K562 (cell line): ENCODE results near the gene TMEM270. TPM values are rescaled to one million over a fixed set of nuclear protein-coding genes. Genes with fewer than 3 reads are reported as not detected.
A peak's percentile ranks its signal among the peaks of the same experiment; 100 is the strongest.

ENCODE experiments used
- ATAC-seq: fragments of 200-7000 bp; cut with Tn5 transposase; 3 replicates; pipeline ENCODE4 v1.9.1; 2020; ENCODE audit warnings: moderate library complexity
- BruUV-seq: library from RNA; stranded (reverse); fragments of 400-500 nt; replicated peaks from 2 replicates; lab custom pipeline; 2021; lab: Mats Ljungman, UMichigan
- CTCF ChIA-PET: fragments of 300-600 bp; formaldehyde crosslinking; extraction: SDS; loops from one replicate; lab custom pipeline; 2021; ENCODE audit warnings: low intra/inter-chr PET ratio; lab: Yijun Ruan, JAX
- POLR2A ChIA-PET: fragments of 300-600, 350-650 bp; sonication (Branson Sonifier 250); formaldehyde crosslinking; extraction: SDS; loops from one replicate; lab custom pipeline; 2021; ENCODE audit warnings: antibody characterized with exemption, inconsistent platforms; lab: Yijun Ruan, JAX
- DNase-seq, 4 experiments: peaks; one replicate each; pipeline versions ENCODE4 v3.0.0 to v3.0.0-alpha.2; 2011 to 2018; ENCODE audit warnings: low spot score in 3 of 4, mixed read lengths in 3 of 4; ENCODE audit errors: extremely low read depth in 1 of 4
- FAIRE-seq: peaks from 2 replicates; lab custom pipeline; 2011; peaks lifted over from hg19 to GRCh38; lab: Jason Lieb, UNC
- H2AFZ ChIP-seq: 2 replicates; pipeline ENCODE4 v1.6.0; 2011; ENCODE audit warnings: low read depth, low read length, control low read depth, inconsistent platforms
- H3K27ac ChIP-seq: fragments of 200-600 bp; 3 replicates; pipeline ENCODE4 v1.8.0; 2011; ENCODE audit warnings: low read depth, mild to moderate bottlenecking, control low read depth, inconsistent platforms, low read length, moderate library complexity, mixed read lengths; ENCODE audit errors: extremely low read depth
- H3K27me3 ChIP-seq, 2 experiments: fragments of 300-600 bp in 1 of 2; 2 replicates in 1 of 2; 3 replicates in 1 of 2; pipeline versions ENCODE4 v1.6.0 to v1.8.0; 2011; ENCODE audit warnings: inconsistent platforms in 2 of 2, low read length in 2 of 2, mild to moderate bottlenecking in 1 of 2, mixed read lengths in 1 of 2, moderate library complexity in 1 of 2; ENCODE audit not compliant: control insufficient read depth in 2 of 2, insufficient read depth in 2 of 2
- H3K36me3 ChIP-seq: fragments of 300-600 bp; 3 replicates; pipeline ENCODE4 v1.8.0; 2011; ENCODE audit warnings: mild to moderate bottlenecking, low read length, inconsistent platforms; ENCODE audit not compliant: control insufficient read depth, insufficient read depth
- H3K4me1 ChIP-seq, 2 experiments: fragments of 200-600 bp in 1 of 2; replicated peaks in 1 of 2; 2 replicates in 1 of 2; 3 replicates in 1 of 2; pipeline versions ENCODE4 v1.5.1 to v1.8.0; 2011; ENCODE audit warnings: inconsistent platforms in 2 of 2, low read length in 2 of 2, mild to moderate bottlenecking in 1 of 2, mixed read lengths in 1 of 2, moderate library complexity in 1 of 2; ENCODE audit not compliant: control insufficient read depth in 2 of 2, insufficient read depth in 2 of 2
- H3K4me2 ChIP-seq: 2 replicates; pipeline ENCODE4 v1.6.1; 2011; ENCODE audit warnings: low read length, control low read depth, inconsistent platforms, mixed read lengths; ENCODE audit not compliant: insufficient read depth
- H3K4me3 ChIP-seq: fragments of 200-600 bp; sonication (generic), shearing (Covaris generic); 2 replicates; pipeline ENCODE4 v1.5.1; 2016; ENCODE audit warnings: control low read depth, inconsistent platforms
- H3K79me2 ChIP-seq: fragments of 200-600 bp; 3 replicates; pipeline ENCODE4 v1.8.0; 2011; ENCODE audit warnings: low read length, inconsistent platforms; ENCODE audit not compliant: control insufficient read depth, insufficient read depth
- H3K9ac ChIP-seq, 2 experiments: 2 replicates each; pipeline versions ENCODE4 v1.6.0 to v1.6.1; 2011; ENCODE audit warnings: low read depth in 2 of 2, low read length in 2 of 2, control low read depth in 1 of 2, inconsistent platforms in 1 of 2, mild to moderate bottlenecking in 1 of 2, mixed read lengths in 1 of 2; ENCODE audit not compliant: insufficient read depth in 1 of 2
- H3K9me1 ChIP-seq: one replicate; pipeline ENCODE4 v1.6.0; 2011; ENCODE audit warnings: inconsistent platforms, mild to moderate bottlenecking, low read length, moderate library complexity; ENCODE audit not compliant: control insufficient read depth, insufficient read depth
- H3K9me3 ChIP-seq: replicated peaks from 2 replicates; pipeline ENCODE4 v1.5.1; 2011; ENCODE audit warnings: low read depth, low read length, inconsistent platforms; ENCODE audit not compliant: control insufficient read depth, insufficient read depth
- H4K20me1 ChIP-seq: replicated peaks from 2 replicates; pipeline ENCODE4 v1.6.1; 2011; ENCODE audit warnings: low read length, inconsistent platforms, mixed read lengths; ENCODE audit not compliant: control insufficient read depth, insufficient read depth
- ARID3B ChIP-seq: fragments of 250-450 bp; sonication (Bioruptor Pico); IDR thresholded peaks from 2 replicates; pipeline ENCODE4 v1.4.0; 2020; ENCODE audit warnings: borderline replicate concordance
- CTBP1 ChIP-seq: fragments of 450-650 bp; IDR thresholded peaks from 2 replicates; pipeline ENCODE4 v1.6.1; 2016; ENCODE audit warnings: borderline replicate concordance
- DACH1 ChIP-seq: fragments of 450-650 bp; IDR thresholded peaks from 2 replicates; pipeline ENCODE4 v1.6.1; 2018; ENCODE audit not compliant: partially characterized antibody
- ESRRA ChIP-seq: fragments of 450-650 bp; IDR thresholded peaks from 2 replicates; pipeline ENCODE4 v1.6.1; 2014; ENCODE audit warnings: low read depth, mild to moderate bottlenecking, moderate library complexity, borderline replicate concordance
- HLTF ChIP-seq: fragments of 450-650 bp; IDR thresholded peaks from 2 replicates; pipeline ENCODE4 v1.6.1; 2016
- KDM5B ChIP-seq: fragments of 200-600 bp; sonication (generic); IDR thresholded peaks from 2 replicates; pipeline ENCODE4 v1.6.1; 2012; ENCODE audit warnings: low read depth, mild to moderate bottlenecking, moderate library complexity, low read length, control low read depth, inconsistent platforms; ENCODE audit not compliant: insufficient replicate concordance
- NR3C1 ChIP-seq: sonication (generic); formaldehyde crosslinking; IDR thresholded peaks from 2 replicates; pipeline ENCODE4 v1.8.1; 2022; ENCODE audit warnings: missing genetic modification reagents
- STAG1 ChIP-seq: sonication (generic); formaldehyde crosslinking; IDR thresholded peaks from 2 replicates; pipeline ENCODE4 v1.5.0; 2020; ENCODE audit warnings: missing genetic modification reagents, borderline replicate concordance
- STAT5B ChIP-seq: fragments of 250-450 bp; sonication (Bioruptor Pico); IDR thresholded peaks from 2 replicates; pipeline ENCODE4 v1.8.0; 2021; ENCODE audit warnings: mild to moderate bottlenecking, inconsistent platforms
- TEAD4 ChIP-seq, 2 experiments: sonication (generic) in 1 of 2; formaldehyde crosslinking in 1 of 2; IDR thresholded peaks; 2 replicates each; pipeline versions ENCODE4 v1.6.1 to v1.8.0; 2012 to 2022; ENCODE audit warnings: borderline replicate concordance in 1 of 2, inconsistent platforms in 1 of 2, low read length in 1 of 2, mild to moderate bottlenecking in 1 of 2, missing genetic modification reagents in 1 of 2
- ZNF561 ChIP-seq: fragments of 450-650 bp; formaldehyde crosslinking; conservative IDR thresholded peaks from 2 replicates; pipeline ENCODE4 v1.4.0; 2020; ENCODE audit warnings: mild to moderate bottlenecking, moderate library complexity
- ZNF740 ChIP-seq, 3 experiments: fragments of 200-800 bp in 1 of 3; sonication (Bioruptor generic) in 1 of 3; sonication (generic) in 1 of 3; formaldehyde crosslinking in 1 of 3; IDR thresholded peaks; 2 replicates each; pipeline versions ENCODE4 v1.6.1 to v1.8.0; 2016 to 2022; ENCODE audit warnings: mild to moderate bottlenecking in 2 of 3, missing compliant biosample characterization in 2 of 3, missing genetic modification characterization in 2 of 3, missing genetic modification reagents in 1 of 3
- WGBS: fragments of 100-300 bp; shearing (Covaris generic); methylation state at CpG from one replicate; pipeline ENCODE4 v1.1.6; 2016; ENCODE audit warnings: low coverage, mixed read lengths; ENCODE audit not compliant: insufficient coverage; ENCODE audit errors: missing lambda C conversion rate; 5-methylcytosine and 5-hydroxymethylcytosine counted together
- in situ Hi-C: fragments of 300-500 bp; cut with MboI; formaldehyde crosslinking; loops from 4 replicates; pipeline ENCODE4 v1.15.0; 2018; ENCODE audit warnings: inconsistent platforms, mixed read lengths
- intact Hi-C: fragments of 100-400 bp; cut with micrococcal nuclease; formaldehyde crosslinking; loops from 2 replicates; pipeline ENCODE4 v1.14.2; 2022
- polyA plus RNA-seq, 8 experiments: library from polyadenylated mRNA; depleted of rRNA in 4 of 8; stranded (reverse) in 5 of 8; unstranded in 3 of 8; fragments of >200 nt; fragmentation: Nextera tagmentation in 2 of 8; fragmentation: Illumina TruSeq in 1 of 8; extraction: Ambion mirVana in 2 of 8; extraction: Trizol in 1 of 8; gene quantifications; 2 replicates each; pipeline versions ENCODE4 v1.2.1 to v1.2.3, GENCODE V29; 2011 to 2014; ENCODE audit warnings: inconsistent platforms in 1 of 8, missing spikeins in 1 of 8
- total RNA-seq, 7 experiments: library from RNA; depleted of rRNA in 6 of 7; stranded (reverse); fragments of >200 nt in 6 of 7; fragmentation: Illumina TruSeq in 2 of 7; extraction: Trizol in 2 of 7; gene quantifications; 2 replicates each; pipeline versions ENCODE4 v1.2.1 to v1.2.3, GENCODE V29; 2011 to 2021; ENCODE audit warnings: low replicate concordance in 1 of 7
- TF ChIP-seq, protein P1 (sequence below): sonication (generic); formaldehyde crosslinking; IDR thresholded peaks from 2 replicates; pipeline ENCODE4 v1.8.1; 2023; ENCODE audit warnings: mild to moderate bottlenecking, missing genetic modification reagents
- TF ChIP-seq, protein P2 (sequence below): fragments of 450-650 bp; IDR thresholded peaks from 2 replicates; pipeline ENCODE4 v1.6.1; 2016

Gene TMEM270
- total and polyA plus RNA-seq, 9 of the 15 experiments (the other 6 are each of a cell fraction or from before 2014, with no cell fraction given): not detected

DNA sequence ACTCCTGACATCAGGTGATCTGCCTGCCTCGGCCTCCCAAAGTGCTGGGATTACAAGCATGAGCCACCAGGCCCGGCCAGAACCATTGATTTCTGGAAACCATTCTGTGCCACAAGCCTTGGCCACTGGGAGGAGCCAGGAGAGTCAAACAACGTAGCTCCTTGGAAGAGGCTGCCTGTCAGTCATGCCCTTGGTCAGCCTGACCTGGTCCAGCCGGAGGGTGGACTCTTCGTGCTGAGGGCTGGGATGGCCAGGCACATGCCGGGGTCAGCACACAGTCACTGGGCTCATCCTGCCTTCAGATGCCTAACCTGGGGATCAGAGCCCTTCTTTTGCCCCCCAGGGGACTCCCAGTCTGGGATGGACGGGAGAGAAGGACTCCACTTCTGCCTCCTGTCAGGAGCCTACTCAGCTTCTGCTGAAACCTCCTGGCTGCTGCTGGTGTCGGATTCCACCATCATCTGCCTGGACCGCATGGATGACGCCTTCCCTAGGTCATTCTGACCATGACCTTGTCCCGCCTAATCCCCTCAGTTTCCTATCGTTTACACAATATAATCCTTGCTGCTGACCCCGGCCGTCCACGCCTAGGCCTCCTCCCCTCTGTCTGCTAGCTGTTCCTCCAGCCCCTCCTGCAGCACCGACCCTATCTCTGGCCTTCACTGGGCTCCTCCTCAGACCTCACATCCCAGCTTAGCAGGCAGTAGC, 30.4 kb downstream of the TMEM270 start:
- CTCF ChIA-PET: no interaction called here
- peak; percentile 56 for ATAC-seq
- no TSS peak for BruUV-seq
- peak; percentile 30 to 50 (median 47) for DNase-seq
- FAIRE-seq: peak; percentile 44
- in situ Hi-C loops (no loop called here), intact Hi-C loops (no loop called here)
- Histone ChIP-seq H3K9me1 (no peaks in the 10 kb centered on the region), H3K9me3 (no peaks in the 10 kb centered on the region), H2AFZ (peak overlapping the region; percentile 12; the same call in 1 of the 2 replicates), H3K36me3 (no peaks in the 10 kb centered on the region), H3K4me1 (peaks cover 15 to 41% of the 10 kb centered on the region in 2 experiments), H3K27ac (no peak overlapping the region), H3K4me3 (no peak overlapping the region), H3K4me2 (no peak overlapping the region; the same call in 1 of the 2 replicates), H3K27me3 (peaks cover 0 to 50% of the 10 kb centered on the region in 2 experiments; a peak in 3 of 5 replicates), H4K20me1 (peaks cover 19% of the 10 kb centered on the region; the same call in 1 of the 2 replicates), H3K9ac (0 out of 4 replicates have a peak overlapping the region, but pooled peaks of 1 of the 2 experiments have one; percentile 39), H3K79me2 (no peaks in the 10 kb centered on the region)
- POLR2A ChIA-PET: interaction anchor here (0.7 kb wide), 1 partner anchor 64 kb away, joined by 3 read pairs; no protein-coding TSS in a partner anchor
- WGBS: 13% methylated on average over 16 of the region's 16 CpGs
- TF ChIP-seq ZNF740 (CRISPR knock-in tag; IDR thresholded peaks at IDR 0.05): 0 out of 2 replicates have a peak, but pooled peaks have one; percentile 41
- no peak for TF ChIP-seq ZNF740 (tag; IDR thresholded peaks at IDR 0.05)
- no peak for TF ChIP-seq ZNF561 (CRISPR knock-in tag)
- TF ChIP-seq ESRRA: peak; percentile 60
- no peak for TF ChIP-seq STAG1
- no peak for TF ChIP-seq HLTF
- no peak for TF ChIP-seq ARID3B
- no peak for TF ChIP-seq STAT5B (CRISPR knock-in tag)
- no peak for TF ChIP-seq NR3C1 (CRISPR knock-in tag)
- no peak for TF ChIP-seq DACH1
- TF ChIP-seq, protein P1, sequence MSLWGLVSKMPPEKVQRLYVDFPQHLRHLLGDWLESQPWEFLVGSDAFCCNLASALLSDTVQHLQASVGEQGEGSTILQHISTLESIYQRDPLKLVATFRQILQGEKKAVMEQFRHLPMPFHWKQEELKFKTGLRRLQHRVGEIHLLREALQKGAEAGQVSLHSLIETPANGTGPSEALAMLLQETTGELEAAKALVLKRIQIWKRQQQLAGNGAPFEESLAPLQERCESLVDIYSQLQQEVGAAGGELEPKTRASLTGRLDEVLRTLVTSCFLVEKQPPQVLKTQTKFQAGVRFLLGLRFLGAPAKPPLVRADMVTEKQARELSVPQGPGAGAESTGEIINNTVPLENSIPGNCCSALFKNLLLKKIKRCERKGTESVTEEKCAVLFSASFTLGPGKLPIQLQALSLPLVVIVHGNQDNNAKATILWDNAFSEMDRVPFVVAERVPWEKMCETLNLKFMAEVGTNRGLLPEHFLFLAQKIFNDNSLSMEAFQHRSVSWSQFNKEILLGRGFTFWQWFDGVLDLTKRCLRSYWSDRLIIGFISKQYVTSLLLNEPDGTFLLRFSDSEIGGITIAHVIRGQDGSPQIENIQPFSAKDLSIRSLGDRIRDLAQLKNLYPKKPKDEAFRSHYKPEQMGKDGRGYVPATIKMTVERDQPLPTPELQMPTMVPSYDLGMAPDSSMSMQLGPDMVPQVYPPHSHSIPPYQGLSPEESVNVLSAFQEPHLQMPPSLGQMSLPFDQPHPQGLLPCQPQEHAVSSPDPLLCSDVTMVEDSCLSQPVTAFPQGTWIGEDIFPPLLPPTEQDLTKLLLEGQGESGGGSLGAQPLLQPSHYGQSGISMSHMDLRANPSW (CRISPR knock-in tag): 0 out of 2 replicates have a peak, but pooled peaks have one; percentile 45
- TF ChIP-seq KDM5B: peak; percentile 18
- TF ChIP-seq TEAD4 (IDR thresholded peaks at IDR 0.05; ENCODE audit: low read length): no peak
- no peak for TF ChIP-seq TEAD4 (CRISPR knock-in tag; IDR thresholded peaks at IDR 0.05; ENCODE audit: borderline replicate concordance)
- TF ChIP-seq, protein P2, sequence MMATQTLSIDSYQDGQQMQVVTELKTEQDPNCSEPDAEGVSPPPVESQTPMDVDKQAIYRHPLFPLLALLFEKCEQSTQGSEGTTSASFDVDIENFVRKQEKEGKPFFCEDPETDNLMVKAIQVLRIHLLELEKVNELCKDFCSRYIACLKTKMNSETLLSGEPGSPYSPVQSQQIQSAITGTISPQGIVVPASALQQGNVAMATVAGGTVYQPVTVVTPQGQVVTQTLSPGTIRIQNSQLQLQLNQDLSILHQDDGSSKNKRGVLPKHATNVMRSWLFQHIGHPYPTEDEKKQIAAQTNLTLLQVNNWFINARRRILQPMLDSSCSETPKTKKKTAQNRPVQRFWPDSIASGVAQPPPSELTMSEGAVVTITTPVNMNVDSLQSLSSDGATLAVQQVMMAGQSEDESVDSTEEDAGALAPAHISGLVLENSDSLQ: peak; percentile 95
- TF ChIP-seq CTBP1: peak; percentile 62; the same call in 1 of the 2 replicates
